ENCODE data around the gene RXRA.

Gene RXRA

DNA sequence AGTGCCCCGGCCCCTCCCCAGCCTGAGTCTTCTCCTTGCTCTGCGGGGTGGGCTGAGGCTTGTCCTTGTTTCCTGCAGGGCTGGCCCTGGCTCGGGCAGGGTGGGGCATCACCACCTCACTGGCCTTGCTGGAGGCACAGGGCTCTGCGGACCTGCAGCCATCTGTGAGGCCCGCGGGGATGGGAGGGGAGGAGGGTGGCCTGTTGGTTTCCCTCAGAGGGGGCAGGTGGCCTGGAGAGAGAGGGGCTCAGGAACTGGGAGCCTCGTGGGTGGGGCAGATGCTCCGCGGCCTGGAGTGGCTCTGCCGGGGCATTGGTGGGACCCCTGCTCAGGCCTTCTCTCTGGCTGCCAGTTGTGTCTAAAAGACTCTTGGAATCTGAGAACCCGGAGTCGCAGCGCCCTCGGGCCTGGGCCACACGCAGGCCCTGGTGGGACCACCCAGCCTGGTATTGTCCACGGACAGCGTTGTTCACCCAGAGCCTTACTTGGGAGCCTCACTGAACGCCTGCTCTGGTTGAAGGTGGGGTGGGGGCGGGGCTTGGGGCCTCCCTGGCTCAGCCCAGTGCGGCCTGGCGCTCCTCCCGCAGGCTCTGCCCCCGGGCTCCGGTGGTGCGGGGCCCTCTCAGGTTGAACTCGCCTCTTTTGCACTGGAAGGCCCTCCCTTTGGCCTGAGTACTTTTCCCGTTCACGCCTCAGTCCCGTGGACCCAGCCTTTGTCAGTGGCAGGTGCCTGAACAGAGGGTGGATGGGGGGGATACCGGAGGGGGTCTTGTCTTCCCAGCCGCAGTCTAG lies 111.3 kb downstream of the RXRA start:
- no peak for DNase-seq

- DNase-seq = no peak
Measured at GRCh38 chr9:134438195-134438788, 112.0 kb downstream of the RXRA start.

- no peak for DNase-seq
Measured at GRCh38 chr9:134439368-134439784, 113.1 kb downstream of the RXRA start.

DNA sequence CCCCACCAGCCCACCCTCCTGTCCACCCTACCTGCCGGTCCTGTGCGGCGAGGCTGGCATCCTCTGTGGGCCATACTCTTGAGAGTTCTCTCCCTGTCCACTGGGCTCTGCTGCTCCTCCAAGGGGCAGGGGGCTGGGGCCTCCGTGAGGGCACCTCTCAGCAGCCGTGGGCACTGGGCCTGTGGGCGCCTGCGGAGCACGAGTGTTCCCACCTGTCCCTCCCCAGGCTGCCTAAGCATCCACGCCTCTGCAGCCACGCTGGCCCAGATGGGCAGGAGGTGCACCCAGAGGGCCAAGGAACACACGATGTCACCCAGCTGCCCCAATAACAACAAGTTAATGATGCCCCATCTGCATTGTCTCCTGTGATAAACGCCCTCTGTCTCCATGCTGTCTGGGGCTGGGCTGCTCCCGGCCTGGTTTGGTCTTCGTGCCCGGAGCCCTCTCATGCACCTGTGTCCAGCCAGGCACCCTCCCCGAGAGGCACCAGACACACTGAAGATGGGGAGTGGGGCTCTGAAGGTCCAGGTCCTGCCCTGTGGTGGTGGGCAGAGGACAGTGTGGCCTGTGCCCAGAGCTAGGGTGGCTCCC lies 114.5 kb downstream of the RXRA start:
- DNase-seq = no peak

GRCh38 chr9:134441227-134442084 lies 115.2 kb downstream of the RXRA start:
- no peak for DNase-seq

- DNase-seq = no peak
Measured at GRCh38 chr9:134442085-134442474, 115.8 kb downstream of the RXRA start.

GRCh38 chr9:134442486-134443173 lies 116.4 kb downstream of the RXRA start:
- DNase-seq = no peak

GRCh38 chr9:134443174-134444037 lies 117.2 kb downstream of the RXRA start:
- DNase-seq = peak; percentile 76

DNA sequence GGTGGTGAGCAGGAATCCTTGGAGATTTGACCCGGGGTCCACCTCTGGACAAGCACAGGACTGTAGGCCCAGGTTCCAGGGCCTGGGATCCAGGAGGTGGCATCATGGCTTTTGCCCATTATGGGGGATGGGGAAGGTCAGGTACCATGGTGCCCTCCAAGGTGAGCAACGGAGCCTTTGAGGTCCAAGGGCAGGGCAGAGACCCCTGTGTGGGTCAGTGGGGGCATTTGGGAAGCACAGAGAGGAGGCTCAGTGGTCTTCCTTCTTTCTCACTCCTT lies 117.7 kb downstream of the RXRA start:
- no peak for DNase-seq

GRCh38 chr9:134445000-134445399 lies 118.7 kb downstream of the RXRA start:
- DNase-seq = no peak

GRCh38 chr9:134449180-134449916 lies 123.1 kb downstream of the RXRA start:
- DNase-seq = peak; percentile 78

DNA sequence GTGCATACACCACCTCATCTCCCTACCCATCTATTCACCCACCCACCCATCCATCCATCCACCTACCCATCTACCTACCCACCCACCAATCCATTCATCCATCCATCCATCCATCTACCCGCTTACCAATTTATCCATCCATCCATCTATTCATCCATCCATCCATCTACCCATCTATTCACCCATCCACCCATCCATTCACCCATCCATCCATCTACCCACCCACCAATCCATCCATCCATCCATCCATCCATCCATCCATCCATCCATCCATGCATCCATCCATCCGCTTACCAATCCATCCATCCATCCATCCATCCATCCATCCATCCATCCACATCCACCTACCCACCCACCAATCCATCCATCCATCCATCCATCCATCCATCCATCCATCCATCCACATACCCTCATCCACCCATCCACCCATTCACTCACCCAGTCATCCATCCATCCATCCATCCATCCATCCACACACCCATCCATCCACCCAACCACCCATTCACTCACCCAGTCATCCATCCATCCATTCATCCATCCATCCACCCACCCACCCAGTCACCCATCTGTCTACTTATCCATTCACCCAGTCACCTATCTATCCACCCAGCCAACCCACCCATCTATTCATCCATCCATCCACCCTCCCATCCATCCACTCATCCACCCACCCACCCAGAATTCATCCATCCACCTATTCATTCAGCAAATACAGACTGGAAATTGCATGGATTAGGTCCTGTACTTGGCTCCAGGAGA lies 125.6 kb downstream of the RXRA start:
- DNase-seq = no peak

DNA sequence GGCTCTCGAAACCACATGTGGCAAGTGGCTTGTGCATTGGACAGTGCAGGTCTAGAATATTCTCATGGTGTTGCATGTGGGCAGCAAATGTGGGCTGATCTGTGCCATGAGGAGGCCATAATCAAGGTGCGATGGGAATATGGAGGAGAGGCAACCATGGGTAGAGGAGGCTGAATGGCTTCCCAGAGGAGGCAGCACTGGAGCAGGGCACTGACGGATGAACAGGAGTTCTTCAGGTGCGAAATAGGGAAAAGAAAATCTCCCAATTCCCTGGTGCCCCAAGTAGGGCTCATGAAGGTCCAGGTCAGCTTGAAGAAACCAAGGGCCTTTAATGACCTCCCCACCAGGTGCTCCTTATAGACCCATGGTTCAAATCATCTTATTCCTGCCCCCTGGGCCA lies 126.5 kb downstream of the RXRA start:
- DNase-seq = no peak

- no peak for DNase-seq
Measured at GRCh38 chr9:134453776-134454475, 127.7 kb downstream of the RXRA start.

DNA sequence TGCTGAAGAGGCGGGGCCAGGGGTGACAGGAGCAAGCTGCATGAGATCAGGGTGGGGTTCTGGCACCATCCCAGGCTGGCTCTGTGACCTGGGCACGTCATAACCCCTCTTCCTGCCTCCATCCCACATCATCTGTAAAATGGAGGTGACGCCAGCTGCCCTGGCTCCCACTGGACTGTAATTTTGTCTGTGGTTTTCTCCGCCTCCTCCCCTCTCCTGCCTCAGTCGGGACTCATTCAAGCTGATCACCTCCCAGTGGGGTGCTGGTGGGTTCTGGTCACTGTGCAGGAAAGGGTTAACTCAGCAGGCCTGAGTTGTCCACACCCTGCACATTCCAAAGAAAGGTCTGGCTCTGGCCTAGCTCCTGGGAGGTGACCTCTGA lies 128.2 kb downstream of the RXRA start:
- DNase-seq = no peak

GRCh38 chr9:134455021-134455471 lies 128.8 kb downstream of the RXRA start:
- DNase-seq = no peak

DNA sequence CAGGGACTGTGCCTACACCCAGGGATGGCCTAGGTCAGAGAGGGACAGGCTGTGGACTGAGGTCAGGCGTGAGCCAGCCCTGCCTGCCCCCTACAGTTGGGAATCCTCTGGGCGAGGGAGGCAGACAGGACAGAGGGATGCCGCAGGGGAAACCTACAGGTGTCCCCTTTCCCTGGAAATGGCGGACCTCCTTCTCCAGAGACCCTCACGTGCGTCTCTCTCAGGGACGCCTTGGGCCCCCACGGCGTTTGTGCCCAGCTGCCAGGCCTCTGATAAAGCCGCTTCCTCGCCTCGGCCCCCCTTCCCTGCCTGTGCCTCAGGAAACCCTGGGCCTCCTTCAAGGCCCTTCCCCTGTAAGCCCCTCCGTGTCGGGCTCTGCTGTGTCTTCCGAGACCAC lies 129.3 kb downstream of the RXRA start:
- no peak for DNase-seq

- DNase-seq = no peak
Measured at GRCh38 chr9:134455934-134456755, 129.9 kb downstream of the RXRA start.

Data from NCI-H1105 (cell line).